CD4-positive, alpha-beta T cell treated with Interleukin-10 for 1 hour (primary cell): ENCODE measurements around the gene ASMT.
"Not testable (repeated sequence)": the region's sequence is repeated elsewhere in the genome, so short reads cannot be mapped to it uniquely, and the experiment has no call there.

Experiments used
- DNase-seq: peaks from one replicate; pipeline ENCODE4 v3.0.0-alpha.2; 2020

Gene ASMT

GRCh38 chrX:1598021-1598875, 16.6 kb upstream of the ASMT start:
- no peak for DNase-seq

DNA sequence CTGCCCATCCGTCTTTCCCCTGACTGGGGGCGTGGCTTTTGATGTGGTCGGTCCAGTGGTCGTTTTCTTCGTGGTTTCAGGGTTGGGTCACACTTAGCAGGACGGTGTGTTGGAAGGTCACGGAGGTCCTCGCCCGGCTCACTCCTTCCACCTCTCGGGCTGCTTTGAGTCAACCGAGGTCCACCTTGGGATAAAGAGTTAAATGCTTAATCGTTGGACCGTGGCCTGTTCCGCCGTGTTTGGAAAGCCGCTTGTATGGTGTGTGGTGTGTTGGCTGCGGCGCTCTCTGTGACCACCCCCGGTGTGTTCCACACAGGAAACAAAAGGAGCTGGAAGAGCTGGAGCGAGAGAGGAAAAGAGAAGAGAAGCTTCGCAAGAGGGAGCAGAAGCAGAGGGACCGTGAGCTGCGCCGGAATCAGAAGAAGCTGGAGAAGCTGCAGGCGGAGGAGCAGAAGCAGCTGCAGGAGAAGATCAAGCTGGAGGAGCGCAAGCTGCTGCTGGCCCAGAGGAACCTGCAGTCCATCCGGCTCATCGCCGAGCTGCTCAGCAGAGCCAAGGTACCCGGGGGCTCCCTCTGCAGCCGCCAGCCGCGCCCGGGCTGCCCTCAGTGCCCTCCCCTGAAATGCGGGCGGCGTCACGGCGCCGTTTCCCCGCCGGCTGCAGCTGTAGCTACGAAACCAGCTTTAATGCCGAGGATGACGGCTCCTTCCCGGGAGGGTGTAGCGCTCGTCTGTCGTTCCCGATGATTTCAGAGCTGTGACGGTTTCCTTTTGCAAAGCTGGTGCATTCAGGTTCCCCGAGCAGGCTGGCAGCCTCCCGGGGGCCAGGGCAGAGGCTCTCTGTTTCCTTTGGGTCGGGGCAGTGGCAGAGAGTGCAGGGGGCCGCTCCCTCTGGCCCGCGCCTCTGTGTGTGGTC, 15.7 kb upstream of the ASMT start:
- DNase-seq, result no peak

- no peak for DNase-seq
Measured at GRCh38 chrX:1599791-1600405, 15.0 kb upstream of the ASMT start.

- no peak for DNase-seq
Measured at GRCh38 chrX:1600406-1601050, 14.3 kb upstream of the ASMT start.

- DNase-seq, result no peak
Measured at GRCh38 chrX:1601051-1601767, 13.7 kb upstream of the ASMT start.

- no peak for DNase-seq
Measured at GRCh38 chrX:1601768-1602085, 13.1 kb upstream of the ASMT start.

DNA sequence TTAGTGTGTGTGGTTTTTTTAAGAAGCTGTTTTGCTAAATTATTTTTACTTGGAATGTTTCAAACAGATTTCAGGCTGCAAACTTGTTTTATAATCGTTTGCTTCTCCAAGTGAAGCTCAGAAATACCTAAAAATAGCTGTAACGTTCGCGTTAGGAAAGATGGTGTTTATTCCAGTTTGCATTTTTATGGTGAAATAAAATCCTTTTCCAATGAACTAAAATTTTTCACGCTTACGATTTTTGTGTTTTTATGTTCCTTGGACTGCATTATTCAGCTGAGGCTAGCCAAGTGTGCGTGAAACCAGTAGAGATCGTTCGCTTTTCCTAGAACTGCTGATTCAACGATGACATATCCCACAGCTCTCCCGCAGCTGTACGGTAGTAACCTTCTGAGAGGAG, 12.6 kb upstream of the ASMT start:
- no peak for DNase-seq

DNA sequence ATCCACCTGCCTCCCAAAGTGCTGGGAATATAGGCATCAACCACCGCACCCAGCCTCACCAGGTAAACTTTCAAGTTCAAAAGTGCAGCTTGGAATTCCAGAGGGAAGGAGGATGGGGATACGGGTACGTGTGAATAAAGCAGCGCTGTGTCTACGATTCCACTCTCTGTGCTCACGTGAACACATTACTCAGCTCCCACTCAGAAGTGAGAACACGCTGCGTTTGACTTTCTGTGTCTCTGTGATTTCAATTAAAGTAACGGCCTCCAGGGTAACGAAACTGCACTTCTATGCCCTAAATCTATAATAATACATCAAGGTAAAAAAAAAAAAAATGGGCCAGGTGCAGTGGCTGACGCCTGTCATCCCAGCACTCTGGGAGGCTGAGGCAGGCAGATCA, 8.4 kb upstream of the ASMT start:
- no peak for DNase-seq

- no peak for DNase-seq
Measured at GRCh38 chrX:1609311-1609710, 5.5 kb upstream of the ASMT start.

- no peak for DNase-seq
Measured at GRCh38 chrX:1609762-1610161, 5.1 kb upstream of the ASMT start.

GRCh38 chrX:1610166-1610565, 4.7 kb upstream of the ASMT start:
- DNase-seq, result no peak

DNA sequence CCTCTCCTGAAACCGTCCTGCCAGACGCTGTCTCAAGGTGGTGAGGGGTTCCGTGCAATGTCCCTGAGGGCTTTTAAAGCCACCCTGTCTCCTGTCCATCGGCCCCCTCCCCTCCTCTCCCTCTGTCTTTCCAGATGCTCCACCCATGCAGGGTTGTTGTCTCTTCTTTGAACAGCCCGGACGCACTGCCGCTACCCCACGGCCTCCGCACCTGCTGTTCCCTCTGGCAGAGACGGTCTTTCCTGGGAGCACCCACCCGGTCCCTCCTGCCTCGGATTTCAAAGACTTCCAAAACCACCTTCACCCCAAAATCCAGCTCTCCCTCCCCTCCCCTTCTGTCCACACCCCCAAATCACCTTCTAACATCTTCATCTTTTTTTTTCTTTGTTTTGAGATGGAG, 4.1 kb upstream of the ASMT start:
- DNase-seq, result no peak

DNA sequence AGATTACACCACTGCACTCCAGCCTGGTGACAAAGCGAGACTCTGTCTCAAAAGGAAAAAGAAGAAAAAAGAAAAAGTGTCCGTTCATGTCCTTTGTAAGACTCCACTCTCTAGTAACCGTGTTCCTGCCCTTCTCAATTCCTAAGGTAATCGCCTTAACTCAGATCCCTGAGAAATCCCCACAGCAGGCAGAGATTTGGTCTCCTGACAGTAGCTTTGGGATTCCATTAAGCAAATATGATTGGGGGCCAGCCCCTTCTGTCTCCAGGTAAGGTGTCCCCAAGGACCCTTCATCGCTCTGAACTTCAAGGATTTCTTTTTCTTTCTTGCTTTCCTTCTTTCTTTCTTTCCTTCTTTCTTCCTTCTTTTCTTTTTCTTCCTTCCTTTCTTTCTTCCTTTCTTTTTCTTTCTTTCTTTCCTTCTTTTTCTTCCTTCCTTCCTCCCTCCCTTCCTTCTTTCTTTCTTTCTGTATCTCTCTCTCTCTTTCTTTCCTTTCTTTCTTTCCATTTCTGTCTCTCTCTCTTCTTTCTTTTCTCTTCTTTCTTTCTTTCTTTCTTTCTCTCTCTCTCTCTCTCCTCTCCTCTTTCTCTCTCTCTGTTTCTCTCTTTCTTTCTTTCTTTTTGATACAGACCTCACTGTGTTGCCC, 2.1 kb upstream of the ASMT start:
- DNase-seq, result no peak

DNA sequence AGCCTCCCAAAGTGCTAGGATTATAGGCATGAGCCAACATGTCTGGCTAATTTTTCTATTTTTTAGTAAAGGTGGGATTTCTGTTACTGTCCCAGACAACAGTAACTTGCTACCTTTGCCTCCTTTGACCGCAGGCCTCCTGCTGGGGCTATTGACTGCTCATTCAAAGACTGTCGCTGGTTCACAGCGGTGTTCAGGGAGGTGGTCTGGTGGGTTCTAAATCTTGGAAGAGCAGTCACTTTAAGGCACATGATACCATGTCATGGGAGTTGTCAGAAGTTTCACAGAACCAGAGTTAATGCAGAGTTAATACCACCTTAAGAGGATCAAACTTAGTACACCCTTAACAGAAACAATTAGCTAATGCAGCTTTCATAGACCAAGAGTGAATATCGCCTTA, 3.8 kb downstream of the ASMT start:
- DNase-seq, result no peak

- DNase-seq, result no peak
Measured at GRCh38 chrX:1623691-1624090, 8.8 kb downstream of the ASMT start.

DNA sequence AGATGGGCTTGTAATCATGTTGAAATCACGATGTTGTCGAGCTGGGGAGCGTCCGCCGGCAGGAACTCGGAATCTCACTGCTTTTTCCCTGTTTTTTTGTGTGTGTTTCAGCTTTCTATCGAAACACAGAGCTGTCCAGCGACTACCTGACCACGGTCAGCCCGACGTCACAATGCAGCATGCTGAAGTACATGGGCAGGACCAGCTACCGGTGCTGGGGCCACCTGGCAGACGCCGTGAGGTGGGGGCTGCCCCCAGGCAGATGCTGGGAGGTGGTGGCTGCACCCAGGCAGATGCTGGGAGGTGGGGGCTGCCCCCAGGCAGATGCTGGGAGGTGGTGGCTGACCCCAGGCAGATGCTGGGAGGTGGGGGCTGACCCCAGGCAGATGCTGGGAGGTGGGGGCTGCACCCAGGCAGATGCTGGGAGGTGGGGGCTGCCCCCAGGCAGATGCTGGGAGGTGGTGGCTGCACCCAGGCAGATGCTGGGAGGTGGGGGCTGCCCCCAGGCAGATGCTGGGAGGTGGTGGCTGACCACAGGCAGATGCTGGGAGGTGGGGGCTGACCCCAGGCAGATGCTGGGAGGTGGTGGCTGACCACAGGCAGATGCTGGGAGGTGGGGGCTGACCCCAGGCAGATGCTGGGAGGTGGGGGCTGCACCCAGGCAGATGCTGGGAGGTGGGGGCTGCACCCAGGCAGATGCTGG, 9.4 kb downstream of the ASMT start:
- not testable (repeated sequence) for DNase-seq

DNA sequence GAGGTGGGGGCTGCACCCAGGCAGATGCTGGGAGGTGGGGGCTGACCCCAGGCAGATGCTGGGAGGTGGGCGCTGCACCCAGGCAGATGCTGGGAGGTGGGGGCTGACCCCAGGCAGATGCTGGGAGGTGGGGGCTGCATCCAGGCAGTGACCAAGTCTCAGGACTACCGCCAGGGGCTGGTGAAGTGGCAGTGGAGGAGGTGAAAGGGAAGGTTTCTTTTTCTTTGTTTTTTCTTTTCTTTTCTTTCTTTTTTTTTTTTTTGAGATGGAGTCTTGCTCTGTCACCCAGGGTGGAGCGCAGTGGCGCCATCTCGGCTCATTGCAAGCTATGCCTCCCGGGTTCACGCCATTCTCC, 10.0 kb downstream of the ASMT start:
- DNase-seq, result not testable (repeated sequence)

- DNase-seq, result no peak
Measured at GRCh38 chrX:1629244-1629643, 14.4 kb downstream of the ASMT start.

- no peak for DNase-seq
Measured at GRCh38 chrX:1646009-1646408, 31.1 kb downstream of the ASMT start.

GRCh38 chrX:1649621-1650020, 34.8 kb downstream of the ASMT start:
- no peak for DNase-seq

GRCh38 chrX:1652011-1652811, 37.4 kb downstream of the ASMT start:
- DNase-seq, result peak; percentile 65
